Prostate gland (tissue), 2 donors: ENCODE measurements around the gene CCDC27. TPM values are rescaled to one million over a fixed set of nuclear protein-coding genes. Genes with fewer than 3 reads are reported as not detected.

Experiments used
- DNase-seq: peaks from one replicate; pipeline ENCODE4 v3.0.0-alpha.2; 2019; ENCODE audit warnings: low spot score
- H3K27ac ChIP-seq, 2 donors: fragments of 200-600 bp; sonication (generic); 2 replicates each; pipeline ENCODE4 v1.5.1; 2017 to 2019
- H3K27me3 ChIP-seq: fragments of 200-600 bp; sonication (generic); replicated peaks from 2 replicates; pipeline ENCODE4 v1.5.1; 2019; ENCODE audit not compliant: insufficient read depth
- H3K36me3 ChIP-seq, 2 donors: fragments of 200-600 bp; sonication (generic); 1 replicate in 1 of 2; 2 replicates in 1 of 2; pipeline versions ENCODE4 v1.5.1 to v1.8.1; 2017 to 2019
- H3K4me1 ChIP-seq: fragments of 200-600 bp; sonication (generic); replicated peaks from 2 replicates; pipeline ENCODE4 v1.5.1; 2019
- H3K4me3 ChIP-seq, 2 donors: fragments of 200-600 bp; sonication (generic); 2 replicates each; pipeline ENCODE4 v1.5.1; 2017 to 2019
- H3K9me3 ChIP-seq: fragments of 200-600 bp; sonication (generic); 2 replicates; pipeline ENCODE4 v1.5.1; 2017
- POLR2A ChIP-seq: fragments of 450-650 bp; IDR thresholded peaks from one replicate; pipeline ENCODE4 v1.6.1; 2016; ENCODE audit warnings: antibody characterized with exemption, mild to moderate bottlenecking
- POLR2AphosphoS5 ChIP-seq: sonication (generic); formaldehyde crosslinking; IDR thresholded peaks from one replicate; pipeline ENCODE4 v1.6.1; 2017; ENCODE audit warnings: antibody characterized with exemption
- WGBS: methylation state at CpG from one replicate; pipeline ENCODE4 v1.1.5; 2018; 5-methylcytosine and 5-hydroxymethylcytosine counted together
- intact Hi-C: fragments of 100-400 bp; cut with DNase I; formaldehyde crosslinking; loops from one replicate; pipeline ENCODE4 v1.14.2; 2022
- total RNA-seq, 2 donors: library from RNA; depleted of rRNA; stranded (reverse); fragments of >200 nt; gene quantifications; one replicate each; pipeline ENCODE4 v1.1.0, GENCODE V29; 2016
- TF ChIP-seq, protein P1 (sequence below), 4 experiments: fragments of 200-600 bp in 2 of 4; fragments of 450-650 bp in 2 of 4; sonication (generic) in 2 of 4; IDR thresholded peaks; 1 replicate in 3 of 4; 2 replicates in 1 of 4; pipeline ENCODE4 v1.5.1; 2016 to 2019; ENCODE audit warnings: antibody characterized with exemption in 4 of 4, mild to moderate bottlenecking in 2 of 4, moderate library complexity in 2 of 4

Gene CCDC27
- total RNA-seq, 2 donors from 2014 or later = 0.97 TPM; not detected in 1

DNA sequence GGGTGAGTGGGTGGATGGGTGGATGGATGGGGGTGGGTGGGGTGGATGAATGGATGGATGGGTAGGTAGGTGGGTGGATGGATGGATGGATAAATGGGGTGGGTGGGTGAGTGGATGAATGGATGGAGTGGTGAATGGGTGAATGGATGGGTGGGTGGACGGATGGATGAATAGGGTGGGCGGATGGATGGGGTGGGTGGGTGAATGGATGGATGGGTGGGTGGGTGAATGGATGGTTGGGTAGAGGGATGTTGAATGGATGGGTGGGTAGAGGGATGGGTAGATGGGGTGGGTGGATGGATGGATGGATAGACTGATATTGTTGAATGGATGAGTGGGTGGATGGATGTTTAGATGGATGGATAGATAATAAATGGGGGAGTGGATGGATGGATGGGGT lies 26.9 kb upstream of the CCDC27 start:
- no peaks in the 10 kb centered on the region for H3K4me1 ChIP-seq
- H3K36me3 ChIP-seq = no peaks in the 10 kb centered on the region
- no peaks in the 10 kb centered on the region for H3K27me3 ChIP-seq
- no peak overlapping the region for H3K4me3 ChIP-seq
- intact Hi-C loops = no loop called here
- no peak overlapping the region for H3K27ac ChIP-seq
- H3K9me3 ChIP-seq = no peaks in the 10 kb centered on the region
- WGBS = 95% methylated on average over 2 of the region's 2 CpGs
- no peak for TF ChIP-seq POLR2A
- no peak for TF ChIP-seq POLR2AphosphoS5
- TF ChIP-seq, protein P1, sequence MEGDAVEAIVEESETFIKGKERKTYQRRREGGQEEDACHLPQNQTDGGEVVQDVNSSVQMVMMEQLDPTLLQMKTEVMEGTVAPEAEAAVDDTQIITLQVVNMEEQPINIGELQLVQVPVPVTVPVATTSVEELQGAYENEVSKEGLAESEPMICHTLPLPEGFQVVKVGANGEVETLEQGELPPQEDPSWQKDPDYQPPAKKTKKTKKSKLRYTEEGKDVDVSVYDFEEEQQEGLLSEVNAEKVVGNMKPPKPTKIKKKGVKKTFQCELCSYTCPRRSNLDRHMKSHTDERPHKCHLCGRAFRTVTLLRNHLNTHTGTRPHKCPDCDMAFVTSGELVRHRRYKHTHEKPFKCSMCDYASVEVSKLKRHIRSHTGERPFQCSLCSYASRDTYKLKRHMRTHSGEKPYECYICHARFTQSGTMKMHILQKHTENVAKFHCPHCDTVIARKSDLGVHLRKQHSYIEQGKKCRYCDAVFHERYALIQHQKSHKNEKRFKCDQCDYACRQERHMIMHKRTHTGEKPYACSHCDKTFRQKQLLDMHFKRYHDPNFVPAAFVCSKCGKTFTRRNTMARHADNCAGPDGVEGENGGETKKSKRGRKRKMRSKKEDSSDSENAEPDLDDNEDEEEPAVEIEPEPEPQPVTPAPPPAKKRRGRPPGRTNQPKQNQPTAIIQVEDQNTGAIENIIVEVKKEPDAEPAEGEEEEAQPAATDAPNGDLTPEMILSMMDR (IDR thresholded peaks at IDR 0.05) = no peak
- no peak for DNase-seq

DNA sequence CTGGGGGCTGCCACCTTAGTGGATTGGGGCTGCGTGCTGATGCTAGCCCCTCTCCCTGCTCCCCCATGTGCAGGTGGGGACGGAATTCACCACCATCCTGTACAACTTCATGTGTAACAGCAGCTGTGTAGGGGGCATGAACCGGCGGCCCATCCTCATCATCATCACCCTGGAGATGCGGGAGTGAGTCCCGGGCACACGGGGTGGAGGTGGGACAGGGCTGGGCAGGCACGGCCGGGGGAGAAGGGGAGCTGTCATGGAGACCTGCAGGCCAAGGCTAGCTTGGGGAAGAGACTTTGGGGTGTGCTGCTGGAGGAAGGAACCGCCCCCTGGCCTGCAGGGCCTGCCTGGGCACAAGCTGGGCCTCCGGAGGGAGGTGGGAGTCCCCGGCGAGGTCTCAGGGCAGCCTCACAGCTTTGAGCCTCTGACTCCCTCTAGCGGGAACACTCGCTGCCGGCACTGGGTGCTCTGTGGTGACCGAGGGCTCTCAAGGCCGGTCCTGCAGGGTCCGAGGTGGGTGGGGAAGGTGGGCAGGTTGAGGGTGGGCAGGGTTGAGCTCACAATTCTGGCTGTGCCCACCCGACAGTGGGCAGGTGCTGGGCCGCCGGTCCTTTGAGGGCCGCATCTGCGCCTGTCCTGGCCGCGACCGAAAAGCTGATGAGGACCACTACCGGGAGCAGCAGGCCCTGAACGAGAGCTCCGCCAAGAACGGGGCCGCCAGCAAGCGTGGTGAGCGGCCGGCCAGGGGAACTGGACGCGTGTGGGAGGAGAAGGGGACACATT lies 25.0 kb upstream of the CCDC27 start:
- intact Hi-C loops = no loop called here

GRCh38 chr1:3727825-3728776 lies 24.1 kb upstream of the CCDC27 start:
- 80% methylated on average over 27 of the region's 31 CpGs for WGBS
- no peaks in the 10 kb centered on the region for H3K27me3 ChIP-seq
- no peak for DNase-seq
- TF ChIP-seq POLR2A = no peak
- TF ChIP-seq POLR2AphosphoS5 = no peak
- TF ChIP-seq, protein P1 (IDR thresholded peaks at IDR 0.05) = no peak
- intact Hi-C loops = no loop called here
- no peaks in the 10 kb centered on the region for H3K9me3 ChIP-seq
- no peak overlapping the region for H3K27ac ChIP-seq
- H3K4me3 ChIP-seq = no peak overlapping the region
- H3K36me3 ChIP-seq = no peaks in the 10 kb centered on the region
- H3K4me1 ChIP-seq = no peaks in the 10 kb centered on the region

More for the DNA sequence above, 25.0 kb upstream of the CCDC27 start:
- no peaks in the 10 kb centered on the region for H3K27me3 ChIP-seq
- no peak for DNase-seq
- H3K4me3 ChIP-seq = no peak overlapping the region
- H3K4me1 ChIP-seq = no peaks in the 10 kb centered on the region
- no peak for TF ChIP-seq POLR2AphosphoS5
- TF ChIP-seq, protein P1 (IDR thresholded peaks at IDR 0.05) = peak in 2 of 4 experiments; percentile 14 to 45
- no peak overlapping the region for H3K27ac ChIP-seq
- no peaks in the 10 kb centered on the region for H3K36me3 ChIP-seq
- 69% methylated on average over 27 of the region's 37 CpGs for WGBS
- H3K9me3 ChIP-seq = no peaks in the 10 kb centered on the region

- intact Hi-C loops = no loop called here
- no peak for DNase-seq
- Histone ChIP-seq H3K4me1 (no peaks in the 10 kb centered on the region), H3K4me3 (no peak overlapping the region), H3K27ac (no peak overlapping the region), H3K9me3 (no peaks in the 10 kb centered on the region), H3K36me3 (no peaks in the 10 kb centered on the region), H3K27me3 (no peaks in the 10 kb centered on the region)
- 79% methylated on average over 32 of the region's 32 CpGs for WGBS
- TF ChIP-seq POLR2A (no peak), POLR2AphosphoS5 (no peak)
- TF ChIP-seq, protein P1 (IDR thresholded peaks at IDR 0.05) = no peak
Measured at GRCh38 chr1:3729594-3730542, 22.4 kb upstream of the CCDC27 start.
